GM21786 (cell line): ENCODE measurements around the gene ITPR3.
"Not testable (repeated sequence)": the region's sequence is repeated elsewhere in the genome, so short reads cannot be mapped to it uniquely, and the experiment has no call there.

ENCODE experiments used
- ATAC-seq: cut with Tn5 transposase; IDR thresholded peaks from one replicate; pipeline ENCODE4 v1.9.1; 2021; ENCODE audit not compliant: unreplicated experiment

The ITPR3 gene

DNA sequence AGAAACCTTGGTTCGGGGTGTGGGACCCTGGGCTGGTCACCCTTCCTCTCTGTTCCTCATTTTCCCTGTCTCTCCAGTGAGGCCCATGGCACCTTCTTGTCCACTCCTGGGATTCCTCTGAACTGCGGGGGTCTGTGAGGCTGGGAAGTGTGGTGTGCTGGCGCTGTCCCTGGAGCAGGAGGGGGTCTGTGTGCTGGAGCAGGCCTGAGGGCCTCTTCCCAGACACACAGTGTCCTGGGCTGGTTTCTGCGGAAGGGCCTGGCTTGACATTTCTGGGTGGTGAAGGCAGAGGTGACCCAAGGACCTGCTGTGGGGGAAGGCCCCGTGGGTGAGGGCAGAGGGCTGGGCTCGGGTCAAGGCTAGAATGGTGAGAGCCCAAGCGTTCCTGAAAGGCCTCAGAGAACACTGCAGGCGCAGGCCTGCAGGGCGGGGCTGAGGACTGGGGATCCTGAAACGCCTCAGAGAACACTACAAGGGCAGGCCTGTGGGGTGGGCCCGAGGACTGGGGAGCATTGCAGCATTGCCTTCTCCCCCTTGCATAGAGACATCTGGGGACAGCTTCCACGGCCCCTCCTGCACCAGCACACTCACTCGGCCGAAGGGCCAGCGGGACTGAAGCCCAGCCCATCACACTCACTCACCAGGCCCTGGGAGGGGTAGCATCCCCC is 30.5 kb upstream of the ITPR3 start:
- no peak for ATAC-seq

DNA sequence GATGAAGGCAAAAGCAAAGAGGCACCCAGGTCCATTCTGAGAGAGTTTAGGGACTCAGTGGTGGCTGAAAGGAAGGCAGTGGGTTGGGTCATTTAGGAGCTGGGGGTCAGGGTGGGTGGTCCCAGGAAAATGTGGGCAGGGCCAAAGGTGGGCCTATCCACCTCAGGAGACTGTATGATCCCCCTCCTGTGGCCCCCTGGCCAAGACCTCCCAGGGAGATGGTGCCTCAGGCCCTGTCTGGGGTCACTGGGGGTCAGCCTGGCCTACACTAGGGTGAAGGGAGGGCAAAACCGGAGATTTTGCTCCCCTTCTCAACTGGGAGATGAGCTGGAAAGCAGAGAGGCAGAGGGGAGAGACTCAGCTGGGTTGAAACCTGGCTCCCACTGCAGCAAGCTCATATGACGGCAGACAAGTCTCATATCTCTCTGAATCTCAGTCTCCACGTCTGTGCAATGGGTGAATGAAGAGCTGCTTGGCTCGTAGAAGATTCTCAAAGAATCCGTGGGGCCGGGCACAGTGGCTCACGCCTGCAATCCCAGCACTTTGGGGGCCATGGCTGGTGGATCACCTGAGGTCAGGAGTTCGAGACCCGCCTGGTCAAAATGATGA is 29.6 kb upstream of the ITPR3 start:
- no peak for ATAC-seq

DNA sequence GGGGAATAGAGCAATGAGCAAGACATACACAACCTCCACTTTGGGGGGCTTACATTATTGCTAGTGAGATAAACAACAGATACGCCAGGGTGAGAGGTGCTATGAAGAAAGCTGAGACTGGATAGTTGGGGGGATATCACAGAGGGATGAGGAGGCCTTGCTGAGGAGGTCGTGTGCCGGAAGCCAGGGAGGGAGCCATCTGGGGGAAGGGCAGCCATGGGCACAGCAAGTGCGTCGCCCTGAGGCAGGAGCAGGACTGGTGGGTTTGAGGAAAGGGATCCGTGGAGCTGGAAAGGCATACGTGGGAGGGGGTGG is 28.9 kb upstream of the ITPR3 start:
- no peak for ATAC-seq

DNA sequence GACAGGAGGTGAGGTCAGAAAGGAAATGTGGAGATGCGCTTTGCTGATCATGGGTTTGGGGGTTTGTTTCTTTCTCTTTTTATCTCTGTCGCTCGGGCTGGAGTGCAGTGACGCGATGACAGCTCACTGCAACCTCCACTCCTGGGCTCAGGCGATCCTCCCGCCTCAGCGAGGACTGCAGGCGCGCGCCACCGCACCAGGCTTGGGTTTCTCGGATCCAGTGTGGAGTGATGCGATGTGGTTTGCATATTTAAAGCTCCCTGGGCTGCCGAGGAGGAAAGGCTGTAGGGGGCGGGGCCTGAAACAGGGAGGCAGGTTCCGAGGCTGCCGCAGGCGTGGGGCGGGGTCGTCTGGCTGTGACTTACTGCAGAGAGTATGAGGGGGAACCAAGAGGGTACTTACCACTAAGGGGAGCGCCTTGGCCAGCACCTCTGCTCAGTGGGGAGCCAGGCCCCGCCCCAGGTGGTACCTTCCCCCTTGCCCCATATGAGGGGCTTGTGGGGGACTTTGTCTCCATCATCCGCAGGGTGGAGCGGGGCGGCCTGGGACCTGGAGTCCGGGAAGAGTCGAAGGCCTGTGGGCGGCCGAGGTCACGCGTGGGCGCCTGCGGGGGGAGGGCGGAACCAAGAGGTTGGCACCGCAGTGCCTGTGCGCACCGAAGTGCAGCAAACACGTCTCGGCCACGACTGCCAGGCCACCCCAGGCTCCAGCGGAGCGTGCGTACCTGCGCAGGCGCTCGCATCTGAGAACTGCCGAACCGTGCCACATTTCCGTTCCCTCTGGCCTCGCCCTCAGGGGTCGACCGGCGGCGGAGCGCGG is 28.3 kb upstream of the ITPR3 start:
- peak; percentile 48 for ATAC-seq

DNA sequence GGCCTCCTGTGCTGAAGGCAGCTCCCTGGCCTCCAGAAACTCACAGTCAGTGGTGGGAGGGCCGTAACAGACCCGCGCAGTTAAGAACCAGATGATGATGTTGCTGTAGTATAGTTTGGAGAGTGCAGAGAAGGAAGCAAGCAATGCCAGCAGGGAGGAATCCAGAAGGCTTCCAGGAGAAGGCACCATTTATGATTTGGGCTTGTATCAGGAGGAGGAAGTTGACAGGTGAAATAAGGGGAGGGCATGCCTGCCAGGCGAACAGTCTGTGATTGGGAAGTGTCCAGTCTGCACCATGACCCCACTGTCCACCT is 27.8 kb upstream of the ITPR3 start:
- no peak for ATAC-seq

DNA sequence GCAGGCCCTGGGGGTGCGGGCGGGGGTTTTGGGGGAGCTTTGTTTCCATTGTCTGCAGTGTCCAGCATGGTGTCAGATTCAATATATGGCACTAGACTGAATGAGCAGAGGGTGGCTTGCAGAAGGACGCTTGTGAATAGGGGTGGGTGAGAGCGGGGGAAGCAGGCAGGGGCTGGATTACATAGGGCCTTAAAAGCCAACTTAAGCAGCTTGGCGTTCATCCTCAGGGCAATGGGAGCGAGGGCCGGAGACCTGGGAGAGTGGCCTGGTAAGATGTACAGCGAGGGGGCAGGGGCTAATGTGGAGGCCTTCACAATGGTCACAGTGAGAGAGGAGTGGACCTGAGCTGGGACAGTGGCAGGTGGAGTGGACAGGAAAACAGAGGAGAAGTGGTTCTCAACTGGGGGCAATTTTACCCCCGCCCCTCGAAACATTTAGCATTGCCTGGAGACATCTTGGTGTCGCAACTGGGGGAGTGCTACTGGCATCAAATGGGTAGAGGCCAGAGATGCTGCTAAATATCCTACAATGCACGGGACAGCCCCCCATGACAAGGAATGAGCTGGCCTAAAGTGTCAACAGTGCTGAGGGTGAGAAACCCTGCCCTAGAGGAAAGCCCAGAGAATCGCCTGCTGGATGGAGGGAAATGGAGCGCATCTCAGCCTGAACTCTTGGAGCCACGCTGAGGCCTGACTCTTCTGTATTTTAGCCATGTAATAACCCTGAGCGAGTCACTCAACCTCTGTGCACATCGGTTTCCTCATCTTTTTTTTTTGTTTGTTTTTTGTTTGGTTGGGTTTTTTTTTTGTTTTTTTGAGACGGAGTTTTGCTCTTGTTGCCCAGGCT is 25.9 kb upstream of the ITPR3 start:
- no peak for ATAC-seq

DNA sequence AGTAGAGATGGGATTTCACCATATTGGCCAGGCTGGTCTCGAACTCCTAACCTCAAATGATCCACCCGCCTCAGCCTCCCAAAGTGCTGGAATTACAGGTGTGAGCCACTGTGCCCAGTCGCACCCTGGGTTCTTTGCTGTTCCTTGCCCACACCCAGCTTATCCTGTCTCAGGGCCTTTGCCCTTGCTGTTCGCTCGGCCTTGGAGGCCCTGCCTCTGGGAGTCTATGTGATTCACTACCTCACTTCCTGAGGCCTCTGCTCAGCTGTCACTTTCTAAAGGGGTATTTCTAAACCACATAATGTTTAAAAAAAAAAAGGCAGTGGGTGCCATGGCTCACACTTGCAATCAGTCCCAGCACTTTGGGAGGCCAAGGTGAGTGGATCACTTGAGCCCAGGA is 24.2 kb upstream of the ITPR3 start:
- ATAC-seq, result not testable (repeated sequence)

DNA sequence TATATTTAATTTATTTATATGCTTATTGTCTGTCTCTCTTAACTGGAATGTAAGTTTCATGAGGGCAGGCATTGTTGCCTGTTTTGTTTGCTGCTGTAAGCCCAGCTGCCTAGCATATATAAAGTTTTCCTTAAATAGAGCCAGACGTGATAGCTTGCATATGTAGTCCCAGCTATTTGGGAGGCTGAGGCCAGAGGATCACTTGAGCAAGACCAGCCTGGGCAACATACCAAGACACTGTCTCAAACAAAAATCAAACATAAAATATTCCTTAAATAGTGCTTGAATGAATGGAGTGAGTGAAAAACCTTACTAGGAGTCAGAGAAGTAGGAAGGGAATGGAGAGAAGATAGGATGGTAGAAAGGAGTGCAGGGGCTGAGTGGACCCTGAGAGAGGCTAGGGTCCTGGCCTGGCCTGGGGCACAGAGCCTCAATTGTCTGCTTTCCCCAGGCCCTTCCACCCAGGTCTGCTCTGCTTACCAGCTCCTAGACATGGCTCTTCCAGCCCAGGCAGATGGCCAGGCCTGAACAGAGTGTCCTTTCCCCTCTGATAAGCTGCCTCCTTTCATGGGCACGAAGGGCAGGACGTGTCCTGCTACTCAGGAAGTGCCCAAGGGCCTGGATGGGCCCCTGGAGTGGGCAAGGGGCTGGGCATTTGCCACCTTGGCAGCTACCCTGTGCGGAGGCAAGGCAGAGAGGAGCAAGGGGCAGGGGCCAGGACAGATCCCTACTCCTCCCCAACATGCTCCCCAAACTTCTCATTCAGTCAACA is 23.4 kb upstream of the ITPR3 start:
- no peak for ATAC-seq

DNA sequence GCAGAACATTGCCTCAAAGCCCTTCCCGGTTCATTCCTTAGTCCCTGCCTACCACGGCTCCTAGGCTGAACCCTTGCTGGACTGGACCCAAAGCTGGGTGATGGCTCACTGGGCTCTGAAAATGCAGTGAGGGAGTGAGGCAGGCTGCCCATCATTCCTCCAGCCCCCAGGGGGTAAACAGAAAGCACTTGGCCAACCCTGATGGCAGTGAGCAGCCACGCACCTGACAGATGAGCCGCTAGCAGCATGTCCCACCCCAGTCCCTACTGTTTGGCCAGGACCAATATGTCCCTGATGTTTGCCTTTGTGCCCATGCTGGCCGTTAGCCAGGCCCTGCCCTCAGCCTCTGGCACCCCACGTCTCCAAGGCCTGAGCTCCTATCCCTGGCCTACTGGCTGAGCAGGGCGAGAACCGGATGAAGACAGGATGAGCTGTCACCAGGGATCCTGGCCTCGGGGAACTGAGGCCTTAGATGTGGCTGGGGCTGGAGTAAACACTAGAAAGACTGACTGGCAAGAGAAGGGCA is 21.6 kb upstream of the ITPR3 start:
- ATAC-seq, result no peak

DNA sequence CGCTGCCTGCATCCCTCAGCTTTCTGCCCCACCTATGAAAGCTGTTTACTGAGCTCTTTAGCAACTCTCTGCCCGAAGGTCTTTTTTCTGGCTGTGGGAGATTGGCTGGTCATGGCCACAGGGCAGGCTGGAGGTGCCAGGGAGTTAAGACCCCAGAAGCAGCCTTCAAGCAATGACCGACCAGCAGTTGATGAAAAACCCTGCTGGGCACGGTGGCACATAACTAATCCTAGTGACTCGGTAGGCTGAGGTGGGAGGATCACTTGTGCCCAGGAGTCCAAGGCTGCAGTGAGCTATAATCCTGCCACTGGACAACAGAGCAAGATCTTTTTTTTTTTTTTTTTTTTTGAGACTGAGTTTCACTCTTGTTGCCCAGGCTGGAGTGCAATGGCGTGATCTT is 20.4 kb upstream of the ITPR3 start:
- no peak for ATAC-seq

DNA sequence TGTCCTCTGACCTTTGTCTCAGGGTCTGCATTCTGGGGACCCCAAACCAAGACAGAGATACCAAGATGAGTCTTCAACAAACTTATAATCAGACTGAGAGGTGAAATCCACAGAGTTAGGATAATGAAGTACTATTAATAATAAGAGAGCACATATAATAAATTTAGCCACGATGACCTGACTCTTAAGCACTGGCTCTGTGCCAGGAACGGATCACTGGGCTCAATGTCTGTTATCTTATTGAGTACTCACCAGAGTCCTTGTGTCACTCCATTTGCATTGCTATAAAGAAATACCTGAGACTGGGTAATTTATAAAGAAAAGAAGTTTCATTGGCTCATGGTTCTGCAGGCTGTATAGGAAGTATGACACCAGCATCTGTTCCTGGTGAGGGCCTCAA is 18.9 kb upstream of the ITPR3 start:
- ATAC-seq, result no peak

DNA sequence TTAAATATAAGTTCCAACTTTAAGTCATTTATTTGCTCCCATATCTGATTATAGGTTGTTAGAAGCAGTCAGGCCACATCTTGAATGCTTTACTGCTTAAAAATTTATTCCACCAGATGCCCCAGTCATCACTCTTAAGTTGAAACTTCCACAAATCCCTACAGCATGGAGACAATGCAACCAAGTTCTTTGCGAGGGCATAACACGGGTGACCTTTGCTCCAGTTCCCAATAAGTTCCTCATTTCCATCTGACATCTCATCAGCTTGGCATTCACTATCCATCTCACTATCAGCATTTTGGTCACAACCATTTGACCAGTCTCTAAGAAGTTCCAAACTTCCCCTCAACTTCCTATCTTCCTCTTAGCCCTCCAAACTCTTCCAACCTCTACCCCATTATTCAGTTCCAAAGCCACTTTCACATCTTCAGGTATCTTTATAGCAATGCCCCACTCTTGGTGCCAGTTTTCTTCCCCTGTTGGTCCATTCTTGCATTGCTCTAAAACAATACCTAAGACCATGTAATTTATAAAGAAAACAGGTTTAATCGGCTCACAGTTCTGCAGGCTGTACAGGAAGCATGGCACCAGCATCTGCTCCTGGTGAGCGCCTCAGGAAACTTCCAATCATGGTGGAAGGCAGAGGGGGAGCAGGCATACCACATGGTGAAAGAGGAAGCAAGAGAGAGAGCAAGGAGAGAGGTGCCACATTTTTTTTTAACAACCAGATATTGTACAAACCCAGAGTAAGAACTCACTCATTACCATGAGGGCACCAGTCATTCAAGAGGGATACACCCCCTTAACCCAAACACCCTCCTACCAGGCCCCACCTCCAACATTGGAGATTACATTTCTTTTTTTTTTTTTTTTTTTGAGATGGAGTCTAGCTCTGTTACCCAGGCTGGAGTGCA is 15.9 kb upstream of the ITPR3 start:
- no peak for ATAC-seq

DNA sequence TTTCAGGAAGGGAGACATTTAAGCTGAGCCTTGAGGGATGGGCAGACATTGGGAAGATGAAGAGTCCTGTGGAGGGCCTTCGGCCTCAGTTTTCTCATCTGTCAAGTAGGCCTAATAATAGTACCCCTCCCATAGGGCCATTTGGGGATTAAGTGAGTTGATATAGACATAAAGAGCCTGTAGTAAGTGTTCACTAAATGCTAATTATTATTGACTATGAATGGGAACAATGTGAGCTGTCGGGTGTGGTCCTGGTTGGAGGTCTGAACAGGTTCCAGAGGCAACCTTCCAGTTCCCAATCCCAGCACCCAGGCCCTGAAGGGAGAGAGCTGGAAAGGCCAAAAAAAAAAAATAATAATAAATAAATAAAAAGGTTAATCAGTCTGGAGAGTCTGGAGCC is 14.5 kb upstream of the ITPR3 start:
- no peak for ATAC-seq

DNA sequence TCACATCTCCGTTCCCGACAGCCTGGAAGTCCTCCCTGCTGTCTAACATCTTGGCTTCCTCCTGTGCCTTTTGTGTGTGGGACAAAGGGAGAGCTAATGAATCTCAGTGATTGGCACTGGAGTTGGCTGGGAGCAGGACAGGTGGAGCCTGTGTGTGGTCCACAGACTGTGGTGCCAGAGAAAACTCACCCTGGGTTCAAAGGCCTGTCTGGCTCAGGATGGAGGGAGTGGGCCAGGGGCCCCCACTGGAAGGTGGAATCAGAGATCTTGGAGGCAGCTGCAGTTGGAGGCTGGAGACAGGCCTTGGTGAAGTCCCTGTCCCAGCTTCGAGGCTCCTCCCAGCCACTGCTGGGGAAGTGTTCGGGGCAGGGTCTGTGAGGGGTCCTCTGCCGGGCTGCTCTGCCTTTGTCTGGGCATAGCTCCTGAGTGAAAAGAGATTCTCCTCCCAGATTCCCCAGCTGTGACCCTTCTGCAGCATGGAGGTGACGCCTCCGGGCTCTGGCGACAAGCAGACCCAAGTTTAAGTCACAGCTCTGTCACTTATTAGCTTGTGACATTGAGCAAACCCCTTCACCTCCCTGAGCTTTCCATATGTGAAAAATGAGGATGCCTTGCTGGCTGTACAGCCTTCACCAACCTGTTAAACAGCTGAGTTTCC is 13.9 kb upstream of the ITPR3 start:
- no peak for ATAC-seq

DNA sequence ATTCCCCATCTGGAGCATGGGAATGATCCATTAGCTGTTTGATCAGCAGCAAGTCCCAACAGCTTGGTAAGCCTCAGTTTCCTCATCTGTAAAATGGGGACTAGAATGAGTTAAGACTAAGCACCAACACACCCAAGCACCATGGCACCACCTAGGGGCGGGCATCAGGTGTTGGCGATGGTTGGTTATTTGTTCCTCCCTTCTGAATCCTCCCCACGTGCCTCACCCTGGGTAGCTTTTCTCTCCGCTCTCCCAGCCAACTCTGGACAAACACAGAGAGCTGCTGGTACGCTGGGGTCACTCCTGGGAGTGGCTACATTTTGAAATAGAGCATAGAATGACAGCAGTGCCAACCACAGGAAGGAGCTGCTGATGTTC is 13.3 kb upstream of the ITPR3 start:
- ATAC-seq, result no peak

DNA sequence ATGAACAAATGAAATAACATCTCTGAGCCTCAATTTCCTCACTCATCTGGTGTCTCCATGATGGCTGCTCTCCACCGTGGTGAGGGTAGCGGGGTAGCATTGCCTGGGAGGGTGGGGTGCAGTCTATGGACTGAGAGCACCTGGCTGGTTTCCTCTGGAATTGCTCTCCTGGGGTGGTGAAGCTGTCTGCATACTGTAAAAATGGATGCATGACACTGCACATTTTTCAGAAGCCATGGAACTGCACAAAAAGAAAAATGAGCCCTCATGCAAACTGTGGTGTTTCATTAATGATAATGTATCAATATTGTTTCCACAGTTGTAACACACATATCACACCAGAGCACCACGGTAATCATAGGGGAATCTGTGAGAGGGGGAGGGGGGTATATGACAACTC is 12.1 kb upstream of the ITPR3 start:
- ATAC-seq, result no peak

DNA sequence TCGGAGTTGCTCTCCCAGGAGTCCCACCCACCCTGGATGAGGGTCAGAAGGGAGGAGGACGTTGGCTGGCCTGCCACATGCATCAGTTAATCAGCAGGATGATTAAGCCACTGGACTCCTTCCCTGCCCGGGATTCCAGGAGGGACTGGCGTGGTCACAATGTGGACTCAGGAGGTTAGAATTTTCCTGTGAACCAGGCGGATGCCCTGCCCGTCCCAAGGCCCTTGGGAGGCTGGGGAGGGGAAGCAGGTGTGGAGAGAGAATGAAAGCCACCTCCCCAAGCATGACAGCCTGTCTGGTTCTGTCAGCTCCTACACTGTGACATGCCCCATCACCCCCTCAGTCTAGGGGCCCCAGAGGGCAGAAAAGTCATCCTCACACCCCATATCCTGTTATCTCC is 11.6 kb upstream of the ITPR3 start:
- ATAC-seq, result no peak

DNA sequence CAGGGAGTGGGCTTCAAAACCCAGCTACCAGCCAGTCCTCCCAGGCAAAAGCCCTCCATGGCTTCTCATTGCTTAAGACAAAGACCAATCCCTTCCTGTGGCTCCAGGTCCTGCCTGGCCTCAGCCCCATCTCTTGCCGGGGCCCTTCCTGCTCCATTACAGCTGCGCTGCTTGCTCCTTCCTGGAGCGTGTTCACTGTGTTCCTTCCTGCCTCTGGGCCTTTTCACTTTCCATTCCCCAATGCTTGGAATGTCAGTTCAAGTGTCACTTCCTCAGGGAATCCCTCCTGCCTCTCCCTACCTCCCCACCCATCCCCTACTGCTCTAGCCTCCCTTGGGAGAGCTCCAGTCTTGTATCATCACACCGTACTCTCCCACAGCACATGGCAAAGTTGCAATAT is 11.1 kb upstream of the ITPR3 start:
- ATAC-seq, result no peak
